GM10266 (cell line): ENCODE data around the gene ANKRD42.

Experiments
- DNase-seq: peaks from one replicate; pipeline ENCODE4 v3.0.0; 2012; ENCODE audit errors: extremely low spot score
- CTCF ChIP-seq: IDR thresholded peaks from 2 replicates; pipeline ENCODE4 v1.5.1; 2012; ENCODE audit warnings: mild to moderate bottlenecking, low read depth; ENCODE audit not compliant: control insufficient read depth, insufficient read depth; ENCODE audit errors: missing control alignments

Gene ANKRD42

GRCh38 chr11:83161610-83162199 is 31.8 kb upstream of the ANKRD42 start:
- DNase-seq, result no peak
- no peak for TF ChIP-seq CTCF

- TF ChIP-seq CTCF, result no peak
- DNase-seq, result peak; percentile 31
Observed at GRCh38 chr11:83162377-83162776, 31.1 kb upstream of the ANKRD42 start.

- no peak for TF ChIP-seq CTCF
- DNase-seq, result no peak
Observed at GRCh38 chr11:83166193-83166866, 27.2 kb upstream of the ANKRD42 start.

GRCh38 chr11:83168756-83169155 is 24.8 kb upstream of the ANKRD42 start:
- no peak for TF ChIP-seq CTCF
- no peak for DNase-seq

- no peak for TF ChIP-seq CTCF
- no peak for DNase-seq
Observed at GRCh38 chr11:83170865-83171264, 22.6 kb upstream of the ANKRD42 start.

GRCh38 chr11:83172551-83172950 is 21.0 kb upstream of the ANKRD42 start:
- DNase-seq, result no peak
- TF ChIP-seq CTCF, result no peak

GRCh38 chr11:83174008-83174407 is 19.5 kb upstream of the ANKRD42 start:
- TF ChIP-seq CTCF, result no peak
- no peak for DNase-seq
